NCI-H1105 treated with DMSO at 0.1 percent for 48 hours (cell line): Measurements from ENCODE around the gene AQP12A.
"Not testable (repeated sequence)": the region's sequence is repeated elsewhere in the genome, so short reads cannot be mapped to it uniquely, and the experiment has no call there.

Experiments used
- DNase-seq: peaks from one replicate; lab custom pipeline; 2025; lab: John Stamatoyannopoulos, UW

The AQP12A gene

DNA sequence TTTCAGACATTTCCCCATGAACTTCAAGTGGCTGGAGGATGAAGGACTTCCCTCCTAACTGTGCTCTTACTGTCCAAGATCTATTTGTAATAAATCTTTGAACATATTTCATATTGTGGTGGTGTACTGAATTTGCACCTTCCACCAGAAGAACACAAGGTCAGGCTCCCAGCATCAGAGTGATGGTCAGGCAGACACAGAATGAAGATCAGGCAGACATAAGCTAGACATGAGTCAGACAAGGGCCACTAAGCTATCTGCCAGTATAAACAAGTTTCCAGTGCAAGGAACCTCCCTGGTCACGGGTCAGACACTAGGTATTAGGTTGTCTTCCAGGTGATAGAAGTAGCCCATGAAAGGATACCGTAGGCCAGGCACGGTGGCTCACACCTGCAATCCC, 29.0 kb upstream of the AQP12A start:
- no peak for DNase-seq

DNA sequence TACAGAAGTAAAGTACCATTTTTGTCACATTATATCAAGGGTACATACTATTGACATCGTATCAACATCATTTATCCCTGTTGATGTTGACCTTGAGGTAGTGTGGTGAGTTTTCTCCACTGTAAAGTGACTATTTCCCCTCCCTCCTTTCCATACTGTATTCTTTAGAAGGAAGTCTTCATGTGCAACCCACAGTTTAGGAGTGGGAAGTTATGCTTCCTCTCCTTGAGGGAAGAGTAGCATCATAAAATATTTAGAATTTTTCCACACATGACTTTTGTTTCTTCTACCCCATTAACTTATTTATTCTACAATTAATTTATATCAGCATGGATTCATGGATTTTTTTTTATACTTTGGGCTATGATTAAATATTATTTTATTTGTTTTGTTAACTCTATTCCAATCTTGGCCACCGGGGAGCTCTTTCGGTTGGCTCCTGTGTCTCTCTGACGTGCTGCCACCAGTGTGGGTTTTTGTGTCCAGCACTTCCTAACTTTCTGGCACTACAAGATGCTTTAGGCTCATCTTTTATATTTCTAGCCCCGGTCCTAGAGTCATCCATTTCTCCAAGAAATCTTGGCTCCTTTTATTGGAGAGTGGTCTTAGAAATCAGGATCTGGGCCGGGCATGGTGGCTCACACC, 28.0 kb upstream of the AQP12A start:
- no peak for DNase-seq

GRCh38 chr2:240664622-240665021, 27.0 kb upstream of the AQP12A start:
- no peak for DNase-seq

GRCh38 chr2:240670402-240670801, 21.3 kb upstream of the AQP12A start:
- DNase-seq = no peak

- no peak for DNase-seq
These were observed 20.7 kb upstream of the AQP12A start for GRCh38 chr2:240670950-240671349.

DNA sequence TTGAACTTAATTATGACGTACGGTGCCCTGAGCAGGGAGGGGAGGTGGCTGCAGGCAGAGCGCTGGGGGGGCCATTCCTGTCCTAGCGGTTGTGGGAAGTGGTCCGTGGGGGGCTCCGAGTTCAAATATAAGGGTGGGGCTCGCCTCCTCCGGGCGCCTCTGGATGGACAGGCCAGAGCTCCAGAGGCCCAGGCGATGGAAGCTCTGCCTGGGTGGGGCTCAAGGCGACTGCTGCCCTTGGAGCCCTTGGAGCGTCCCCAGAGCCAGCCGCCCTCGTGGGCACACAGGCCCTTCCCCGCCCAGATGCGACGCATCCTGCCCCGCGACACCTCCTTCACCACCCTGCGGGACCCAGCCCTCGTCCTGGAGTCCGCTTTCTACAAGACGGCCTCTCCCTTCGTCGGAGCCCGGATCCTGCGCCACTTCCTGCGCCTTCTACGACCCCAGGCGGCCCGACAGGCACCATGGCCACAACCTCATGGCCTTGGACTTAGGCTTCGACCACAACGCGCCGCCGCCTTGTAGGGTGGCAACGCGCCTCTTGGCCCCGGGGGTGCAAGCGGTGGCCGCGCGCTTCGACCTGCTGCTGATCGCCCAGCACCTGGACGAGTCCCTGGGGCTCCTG, 19.5 kb upstream of the AQP12A start:
- no peak for DNase-seq

GRCh38 chr2:240672701-240673190, 18.9 kb upstream of the AQP12A start:
- DNase-seq = no peak

- not testable (repeated sequence) for DNase-seq
These were observed 17.0 kb upstream of the AQP12A start for GRCh38 chr2:240674461-240675184.

DNA sequence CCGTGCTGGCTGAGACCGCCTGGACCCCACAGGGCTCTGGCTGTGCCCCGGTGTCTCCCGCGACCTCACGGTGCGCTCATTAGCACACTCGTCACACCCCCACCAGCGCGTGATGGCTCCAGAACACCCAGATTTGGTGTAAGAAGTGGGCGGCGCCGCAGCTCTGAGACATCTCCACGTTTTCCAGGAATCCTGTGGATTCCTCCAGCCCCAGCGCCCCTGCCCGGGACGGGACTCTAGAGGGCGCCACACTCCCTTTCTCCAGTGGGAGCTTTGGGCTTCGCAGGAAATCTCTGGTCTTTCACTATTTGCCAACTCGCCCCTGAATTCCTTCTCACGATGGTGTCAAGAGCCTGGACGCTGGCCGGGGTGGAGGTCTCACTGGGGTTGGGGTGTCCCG, 16.3 kb upstream of the AQP12A start:
- not testable (repeated sequence) for DNase-seq

DNA sequence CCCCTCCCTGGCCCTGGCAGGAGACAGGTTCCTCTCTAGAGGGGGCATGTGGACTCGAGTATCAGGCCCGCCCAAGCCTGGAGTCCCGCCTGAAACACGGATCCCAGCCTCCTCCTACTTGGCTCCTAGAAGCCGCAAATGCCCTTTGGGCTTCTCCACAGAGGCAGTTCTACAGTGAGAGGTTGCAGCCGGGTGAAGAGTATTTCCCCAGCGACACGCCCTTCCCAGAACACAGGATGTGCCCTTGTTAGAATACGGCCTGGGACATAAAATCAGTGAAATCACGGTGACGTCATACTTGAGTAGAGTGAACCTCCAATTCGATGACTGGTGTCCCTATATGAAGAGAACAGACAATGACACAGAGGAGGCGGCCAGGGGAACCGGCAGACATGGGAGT, 13.6 kb upstream of the AQP12A start:
- not testable (repeated sequence) for DNase-seq

DNA sequence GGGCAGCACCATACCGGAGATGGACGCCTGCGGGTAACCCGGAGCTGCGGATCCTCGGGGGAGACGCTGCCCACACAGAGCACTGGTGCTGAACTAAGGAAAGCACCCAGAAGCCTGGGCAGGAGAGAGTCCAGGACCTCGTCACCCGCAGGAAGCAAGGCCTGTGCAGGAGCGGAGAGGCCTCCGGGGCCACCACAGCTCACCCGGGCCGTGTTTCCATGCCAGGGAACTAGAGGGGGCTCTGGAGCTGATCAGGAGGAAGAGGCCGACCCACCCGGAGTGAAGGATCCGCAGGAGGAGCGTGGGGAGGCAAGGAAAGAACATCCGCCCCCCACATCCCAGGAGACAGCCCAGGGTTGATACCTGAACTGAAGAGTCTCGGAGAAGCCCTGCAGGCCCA, 12.8 kb upstream of the AQP12A start:
- DNase-seq = not testable (repeated sequence)

- DNase-seq = not testable (repeated sequence)
These were observed 11.5 kb upstream of the AQP12A start for GRCh38 chr2:240680185-240680584.

DNA sequence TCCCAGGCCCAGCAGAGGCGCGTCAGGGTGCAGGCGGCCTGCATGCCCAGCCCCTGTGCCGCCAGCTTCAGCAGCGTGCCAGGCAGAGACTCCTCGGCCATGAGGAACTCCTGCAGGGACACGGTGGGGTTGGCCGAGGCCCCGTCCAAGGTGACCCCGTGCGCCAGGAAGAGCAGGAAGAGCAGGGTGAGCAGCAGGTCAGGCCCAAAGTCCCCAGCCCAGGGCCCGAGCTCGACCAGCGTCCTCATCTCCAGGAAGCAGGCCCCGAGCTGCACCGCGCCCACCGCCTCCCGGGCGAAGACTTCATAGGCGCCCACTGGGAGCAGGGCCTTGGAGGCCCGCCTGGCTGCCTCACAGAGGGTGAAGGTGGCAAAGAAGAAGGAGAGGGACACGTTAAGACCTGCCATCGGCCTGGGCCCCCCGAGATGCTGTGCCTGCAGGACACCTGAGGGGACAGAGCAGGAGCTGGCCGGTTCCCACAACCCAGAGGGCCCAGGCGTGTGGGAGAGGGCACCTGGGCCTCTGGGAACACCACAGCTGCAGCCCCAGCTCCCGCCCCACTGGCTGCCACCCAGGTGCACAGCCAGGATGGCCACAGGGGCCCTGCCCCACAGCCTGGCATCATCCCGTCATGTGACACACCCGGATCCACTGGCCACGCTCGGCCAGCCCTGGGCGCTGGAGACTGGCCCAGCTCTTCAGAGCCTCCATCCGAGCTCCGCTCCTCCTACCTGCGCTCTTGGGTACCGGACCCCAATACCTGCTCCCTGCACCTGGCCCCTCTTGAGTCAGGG, 9.0 kb upstream of the AQP12A start, which contains the start of gene AQP12B:
AQP12B (minus strand) TSS at position 455 of the 794 bp plus-strand sequence; CDS start at position 407, 48 bp downstream.
- not testable (repeated sequence) for DNase-seq

DNA sequence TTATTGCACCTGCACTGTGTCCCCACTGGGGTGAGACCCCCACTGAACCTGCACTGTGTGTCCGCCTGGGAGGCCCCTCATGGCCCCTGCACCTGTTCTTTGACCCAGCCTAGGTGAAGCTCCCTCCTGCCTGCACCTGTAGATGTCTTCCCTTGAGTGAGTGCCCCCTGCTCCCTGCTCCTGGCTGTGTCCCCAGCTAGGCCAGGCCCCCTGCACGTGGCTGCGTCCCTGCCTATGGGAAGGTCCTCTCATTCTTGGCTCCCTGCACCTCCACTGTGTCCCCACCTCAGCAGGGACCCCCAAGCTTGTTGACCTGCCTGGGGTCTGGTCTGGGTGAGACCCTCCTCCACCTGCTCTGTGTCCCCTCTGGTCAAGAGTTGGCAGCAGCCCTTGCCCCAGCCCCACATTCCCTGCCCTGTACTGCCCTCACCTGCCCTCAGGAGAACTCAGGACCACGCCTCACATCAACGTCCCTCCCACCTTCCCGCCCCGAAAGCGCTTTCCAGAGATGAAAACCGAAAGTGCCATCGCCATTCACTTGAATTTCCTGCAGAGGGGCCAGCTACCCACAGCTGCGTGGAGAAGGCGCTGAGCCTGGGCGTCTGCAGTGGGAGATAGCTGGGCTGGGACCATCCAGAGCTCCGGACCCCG, 8.2 kb upstream of the AQP12A start:
- DNase-seq = not testable (repeated sequence)

DNA sequence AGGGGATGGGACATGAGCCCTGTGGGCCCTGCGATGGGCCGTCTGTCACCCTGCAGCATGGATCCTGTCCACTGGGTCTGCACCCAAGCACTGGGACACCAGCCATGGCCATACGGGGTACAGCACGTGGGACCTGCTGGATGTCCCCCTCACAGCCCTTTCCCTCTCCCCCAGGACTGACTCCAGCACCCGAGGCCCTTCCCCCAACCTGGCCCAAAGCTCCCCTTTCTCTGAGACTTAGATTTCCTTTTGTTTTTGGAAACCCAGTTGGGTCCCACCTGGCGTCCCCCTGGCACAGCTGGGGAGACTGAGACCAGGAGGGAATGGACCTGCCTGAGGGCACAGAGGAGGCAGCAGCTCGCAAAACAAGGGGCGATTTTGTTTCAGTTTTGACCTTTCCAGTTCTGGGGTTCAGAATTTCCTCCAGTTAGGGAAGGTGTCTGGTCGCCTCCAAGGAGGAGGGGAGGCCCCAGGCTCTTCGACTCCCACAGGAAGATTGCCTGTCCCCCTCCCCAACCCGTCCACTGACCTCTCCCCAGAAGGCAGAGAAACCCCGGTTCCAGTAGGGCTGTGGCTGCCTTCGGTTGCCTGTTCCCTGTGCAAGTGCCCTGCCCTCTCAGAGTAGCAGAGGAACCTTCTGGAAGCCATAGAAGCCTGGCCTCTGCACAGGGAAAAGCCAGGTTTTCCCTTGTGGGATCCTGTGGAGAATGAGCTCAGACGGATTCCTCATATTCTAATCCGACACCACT, 7.5 kb upstream of the AQP12A start:
- not testable (repeated sequence) for DNase-seq

DNA sequence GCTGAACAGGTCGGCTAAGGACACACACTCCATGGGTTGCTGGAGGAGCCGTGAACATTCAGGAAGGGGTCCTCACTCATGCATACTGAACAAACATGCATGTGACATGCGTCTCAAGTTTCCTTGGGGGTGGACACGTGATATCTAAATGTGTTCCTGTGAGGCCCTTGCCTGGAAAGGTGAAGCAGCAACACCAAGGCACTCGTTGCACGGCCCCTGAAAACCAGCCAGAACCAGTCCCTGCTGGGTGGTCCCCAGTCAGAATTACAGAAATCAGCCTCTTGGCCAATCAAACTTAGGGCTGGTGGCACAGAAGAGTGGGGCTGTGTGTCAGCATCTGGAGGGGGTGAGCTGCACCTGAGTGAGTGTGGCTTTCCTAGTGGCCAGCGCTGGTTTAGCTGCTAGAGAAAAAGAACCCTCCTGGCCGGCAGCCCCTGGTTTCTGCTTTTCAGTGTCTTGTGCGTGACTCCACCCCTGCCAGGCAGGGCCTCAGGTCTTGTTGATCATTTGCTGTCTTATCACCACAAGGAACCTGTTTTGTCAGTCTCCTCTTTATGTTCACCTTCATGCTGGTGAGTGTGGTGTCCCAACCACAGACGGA, 5.8 kb upstream of the AQP12A start:
- no peak for DNase-seq

DNA sequence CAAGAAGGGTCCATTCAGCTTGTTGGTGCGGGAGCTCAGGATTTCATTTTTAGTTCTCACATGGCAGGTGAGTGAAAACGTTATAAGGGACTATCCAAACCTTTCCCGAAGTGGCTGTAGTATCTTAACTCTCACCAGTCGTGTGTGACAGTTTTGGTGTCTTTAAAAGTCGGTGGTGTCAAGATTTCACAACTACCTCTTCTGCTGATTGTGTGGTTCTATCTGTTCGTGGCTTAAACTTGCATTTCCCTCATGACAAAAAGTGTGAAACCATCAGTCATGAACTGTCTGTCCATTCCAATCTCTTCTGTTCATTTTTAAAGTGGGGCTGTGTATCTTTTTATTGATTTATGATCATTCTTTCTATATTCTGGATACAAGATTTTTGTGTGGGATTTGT, 5.2 kb upstream of the AQP12A start:
- DNase-seq = no peak

- no peak for DNase-seq
These were observed 4.5 kb upstream of the AQP12A start for GRCh38 chr2:240687045-240687740.

GRCh38 chr2:240687741-240688552, 3.7 kb upstream of the AQP12A start:
- DNase-seq = no peak
